Measurements from ENCODE around the gene NKAIN2.

Gene NKAIN2

DNA sequence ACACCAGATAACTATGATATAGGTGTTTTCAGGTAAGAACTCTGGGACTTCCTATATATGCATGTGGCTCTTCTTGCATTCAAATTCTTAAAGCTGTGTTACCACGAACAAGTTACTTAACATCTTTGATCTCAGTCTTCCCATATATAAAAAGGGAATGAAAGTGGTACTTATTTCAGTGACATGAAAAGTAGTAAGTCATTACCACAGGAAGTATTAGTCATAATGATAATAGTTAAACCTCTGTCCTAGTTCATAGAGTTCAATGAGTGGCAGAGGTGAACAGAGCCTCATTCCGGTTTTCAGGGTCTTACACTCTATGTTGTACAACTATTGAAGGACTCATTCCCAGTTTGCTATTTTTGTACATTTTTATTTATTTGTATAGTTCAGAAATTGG is 237.0 kb downstream of the NKAIN2 start:
- no peak for DNase-seq

DNA sequence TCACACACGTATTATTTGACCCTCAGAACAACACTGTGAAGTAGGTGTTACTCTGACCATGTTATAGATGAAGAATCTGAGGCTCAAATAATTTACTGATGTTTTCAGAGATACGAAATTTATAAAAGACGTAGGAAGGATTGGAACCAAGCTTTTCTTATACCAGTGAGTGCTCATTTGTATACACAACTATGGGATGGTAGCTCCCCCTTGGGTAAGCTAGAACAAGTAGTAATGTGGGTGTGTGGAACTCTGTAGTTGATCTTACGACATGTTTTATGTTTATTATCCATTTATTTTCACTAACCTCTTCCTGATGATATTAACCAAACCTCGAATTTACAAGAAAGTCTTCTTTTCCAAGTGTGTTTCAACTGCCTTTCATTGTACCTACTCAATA is 248.5 kb downstream of the NKAIN2 start:
- DNase-seq: no peak

DNA sequence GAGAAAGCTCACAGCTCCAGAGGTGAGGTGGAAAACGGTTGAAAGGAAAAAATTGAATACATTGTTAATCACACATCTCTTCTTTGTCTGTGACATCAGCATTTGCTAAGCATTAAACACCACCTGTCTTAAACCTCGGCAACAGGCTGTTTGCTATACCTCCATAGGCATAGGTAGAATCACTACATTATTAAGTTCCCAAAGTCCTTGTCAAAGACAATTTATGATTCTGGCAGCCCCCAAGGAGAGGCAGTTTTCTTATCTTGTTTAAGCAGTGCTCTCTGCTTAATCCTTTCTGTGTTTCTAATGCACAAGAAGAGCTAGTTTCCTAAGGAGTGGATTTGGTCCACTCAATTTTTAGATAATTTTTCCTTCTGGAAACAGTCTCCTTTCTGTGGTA is 249.7 kb downstream of the NKAIN2 start:
- no peak for DNase-seq

DNA sequence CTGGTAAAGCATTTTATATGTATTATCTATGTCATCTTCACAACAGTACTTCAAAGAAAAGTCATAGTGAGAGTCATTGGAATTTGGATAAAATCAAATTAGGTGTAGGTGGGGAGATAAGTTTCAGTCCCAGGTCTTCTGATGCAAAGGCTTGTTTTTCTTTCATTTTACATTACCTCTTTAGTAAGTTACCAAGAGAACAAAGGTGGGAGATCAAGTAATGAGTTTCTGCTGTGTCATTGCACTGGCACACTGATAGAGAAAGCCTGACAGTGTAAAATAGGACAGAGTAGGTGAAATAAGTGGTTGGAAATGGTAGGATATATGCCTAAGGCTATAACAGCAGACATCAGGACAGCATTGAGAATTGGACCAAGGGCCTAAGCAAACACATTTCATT is 250.4 kb downstream of the NKAIN2 start:
- DNase-seq: no peak

DNA sequence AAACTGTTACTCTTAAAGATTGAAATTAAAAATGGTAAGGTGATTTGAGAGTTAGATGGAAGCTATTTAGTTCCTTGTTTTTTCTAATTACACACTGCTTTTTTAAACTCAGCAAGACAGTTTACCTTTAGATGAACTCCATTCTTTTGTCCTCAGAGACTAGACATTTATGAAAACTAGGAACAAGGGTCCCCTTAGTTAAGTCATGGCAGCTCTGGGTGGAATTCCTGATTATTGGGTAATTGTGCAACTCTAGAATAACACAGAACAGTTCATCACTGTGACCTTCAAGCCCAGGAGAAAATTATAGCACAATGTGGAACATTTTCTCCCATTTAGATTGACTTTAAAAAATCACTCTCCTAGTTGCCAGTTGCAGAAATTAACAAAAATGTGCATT is 251.7 kb downstream of the NKAIN2 start:
- no peak for DNase-seq

DNA sequence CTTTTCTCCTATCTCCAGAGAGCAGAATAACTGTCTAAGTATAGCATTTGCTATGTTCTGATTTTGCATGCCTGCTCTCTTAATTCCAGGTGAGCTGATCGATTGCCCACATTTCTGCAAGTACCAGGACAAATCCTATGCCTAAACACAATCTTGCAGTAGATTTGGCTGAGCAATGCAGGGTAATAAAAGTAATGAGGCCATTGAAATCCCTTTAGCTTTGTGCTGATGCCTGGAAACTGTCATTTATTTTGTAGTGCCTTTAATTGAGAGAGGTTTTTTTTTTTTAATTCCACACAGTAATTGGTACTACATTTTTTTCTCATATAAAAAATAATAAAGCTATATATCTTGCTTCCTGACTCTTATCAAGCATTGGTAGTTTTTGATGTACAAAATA is 252.3 kb downstream of the NKAIN2 start:
- DNase-seq: no peak

DNA sequence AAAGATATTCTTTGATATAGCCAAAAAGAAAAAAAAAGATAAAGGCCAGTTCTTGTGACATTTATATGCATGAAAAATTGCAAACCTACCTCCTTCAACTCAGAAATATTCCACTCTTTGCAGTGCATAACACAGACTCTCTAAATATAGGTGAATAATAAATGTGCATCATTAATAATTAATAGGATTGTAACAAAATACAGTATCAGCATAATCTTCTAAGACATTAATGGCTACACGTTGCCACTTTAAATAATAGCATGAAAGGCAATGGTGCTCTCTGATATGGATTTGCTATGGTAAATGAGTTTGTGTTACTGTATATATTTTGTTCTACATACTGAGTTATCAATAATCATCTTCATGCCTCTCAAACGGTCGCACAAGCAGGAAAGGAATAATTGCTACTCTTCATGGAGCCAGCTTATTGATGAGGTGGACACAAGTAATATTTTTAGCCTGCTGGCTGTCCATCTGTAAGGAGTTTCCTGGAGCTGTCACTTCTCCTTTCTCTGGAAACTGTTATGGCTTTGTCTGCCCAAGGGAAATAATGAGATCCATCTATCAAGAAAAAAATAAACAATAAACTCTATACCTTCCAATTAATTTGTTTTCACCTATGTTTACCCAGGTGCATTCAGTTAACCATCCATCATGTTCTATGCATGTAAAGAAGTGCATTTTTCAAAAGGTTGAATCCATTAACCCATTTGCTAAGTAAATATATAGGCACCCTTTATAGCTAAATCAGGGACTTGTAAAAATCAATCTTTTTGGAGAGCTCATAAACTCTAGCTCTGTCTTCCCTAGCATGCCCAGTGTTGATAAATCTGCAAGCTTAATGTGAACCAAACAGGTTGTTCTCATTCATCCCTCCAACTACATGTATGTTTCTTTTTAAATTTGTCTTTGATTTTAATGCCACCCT is 253.0 kb downstream of the NKAIN2 start:
- DNase-seq: no peak

DNA sequence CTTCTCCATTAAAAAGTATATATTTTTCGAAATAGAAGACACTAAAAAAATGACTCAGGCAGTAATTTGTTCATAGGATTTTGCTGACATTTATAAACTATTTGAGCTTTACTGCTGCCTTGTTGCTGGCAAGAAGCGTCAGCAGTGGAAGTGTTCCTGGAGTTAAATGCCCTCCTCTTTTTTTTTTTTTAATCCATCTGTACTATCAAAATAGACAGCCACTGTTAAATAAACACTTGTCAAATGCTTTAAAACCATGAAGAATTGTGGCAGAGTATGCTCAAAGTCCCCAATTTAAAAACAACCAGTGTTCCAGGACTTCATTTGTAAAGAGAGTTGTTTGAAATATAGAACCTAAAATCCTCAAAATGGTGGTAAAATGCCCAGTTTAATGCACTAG is 253.8 kb downstream of the NKAIN2 start:
- no peak for DNase-seq

DNA sequence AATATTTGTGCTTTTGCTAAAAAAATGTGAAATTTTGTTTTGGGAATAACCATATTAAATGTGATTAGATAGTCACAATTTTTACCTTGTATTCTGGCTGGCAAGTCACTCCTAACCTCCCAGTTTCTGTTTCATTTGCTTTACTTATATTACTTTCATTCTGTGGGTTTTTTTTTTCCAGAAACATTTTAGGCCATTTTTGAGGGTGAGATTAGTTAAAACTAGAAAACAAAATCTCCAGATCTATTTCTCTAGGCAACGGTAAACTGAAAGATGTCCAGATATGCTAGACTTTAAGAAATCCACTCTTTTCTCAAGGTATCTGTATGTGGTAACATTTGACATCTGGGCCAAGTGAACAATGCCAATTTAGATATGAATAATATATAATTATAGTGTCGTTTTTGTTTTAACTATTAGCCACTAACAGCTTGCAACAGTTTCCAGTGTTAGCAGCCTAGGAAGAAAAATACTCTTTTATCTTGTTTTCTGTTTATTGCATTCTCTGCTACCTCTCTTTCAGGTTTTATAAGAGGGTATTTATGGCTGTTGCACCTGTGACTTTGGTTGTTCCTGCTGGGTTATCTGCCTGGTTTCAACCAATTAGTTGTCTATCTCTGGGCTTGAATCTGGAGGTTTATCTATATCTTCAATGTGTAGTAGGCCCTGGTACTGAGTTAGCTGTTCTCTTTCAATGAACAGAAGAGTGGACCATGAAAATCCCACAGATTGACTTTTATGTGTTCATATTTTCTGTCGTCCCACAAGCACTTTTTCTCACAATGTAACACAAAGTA is 260.9 kb downstream of the NKAIN2 start:
- DNase-seq: no peak

DNA sequence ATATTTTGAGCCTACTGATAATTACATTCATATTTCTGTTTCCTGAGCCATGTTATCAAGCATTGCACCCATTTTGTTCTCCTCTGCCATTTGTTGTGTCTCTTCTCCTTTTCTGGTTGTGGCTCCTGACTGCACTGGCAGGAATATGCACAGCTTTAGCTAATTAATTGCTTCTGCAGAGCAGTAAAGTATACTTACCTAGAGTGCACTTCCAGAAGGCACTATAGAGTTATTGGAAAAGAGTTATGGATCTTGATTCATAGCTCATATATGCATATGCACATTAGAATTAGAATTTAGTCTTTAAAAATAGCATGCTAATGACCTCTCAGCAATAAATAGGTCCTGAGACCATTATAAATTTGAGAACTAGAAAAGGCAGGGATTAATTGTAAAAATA is 262.6 kb downstream of the NKAIN2 start:
- no peak for DNase-seq

DNA sequence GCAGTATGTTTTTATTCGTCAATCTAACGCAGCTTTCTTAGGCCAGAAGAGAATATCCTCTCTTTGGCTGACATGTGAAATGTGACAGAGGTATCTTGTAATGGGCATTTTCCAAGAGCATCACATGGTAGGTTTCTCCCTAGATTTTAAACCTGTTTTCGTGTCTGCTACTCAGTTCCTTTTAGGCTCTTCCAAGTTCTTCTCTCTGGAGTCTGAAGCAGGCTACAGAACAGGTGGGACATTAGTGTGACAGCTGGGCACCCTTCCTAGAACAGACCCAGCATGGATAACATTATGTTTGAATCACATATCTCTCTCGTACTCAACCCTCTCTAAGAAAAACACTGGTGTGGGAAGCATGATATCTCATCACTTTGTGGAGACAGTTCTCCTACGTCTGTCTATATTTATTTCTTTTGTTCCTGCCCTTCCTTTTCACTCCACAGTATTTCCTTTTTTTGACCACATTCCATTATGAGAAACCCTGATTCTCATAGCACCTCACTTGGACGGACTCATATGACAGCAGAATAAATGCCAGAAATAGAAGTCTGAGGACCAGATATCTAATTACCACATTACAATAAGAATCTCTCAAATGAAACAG is 263.4 kb downstream of the NKAIN2 start:
- no peak for DNase-seq

DNA sequence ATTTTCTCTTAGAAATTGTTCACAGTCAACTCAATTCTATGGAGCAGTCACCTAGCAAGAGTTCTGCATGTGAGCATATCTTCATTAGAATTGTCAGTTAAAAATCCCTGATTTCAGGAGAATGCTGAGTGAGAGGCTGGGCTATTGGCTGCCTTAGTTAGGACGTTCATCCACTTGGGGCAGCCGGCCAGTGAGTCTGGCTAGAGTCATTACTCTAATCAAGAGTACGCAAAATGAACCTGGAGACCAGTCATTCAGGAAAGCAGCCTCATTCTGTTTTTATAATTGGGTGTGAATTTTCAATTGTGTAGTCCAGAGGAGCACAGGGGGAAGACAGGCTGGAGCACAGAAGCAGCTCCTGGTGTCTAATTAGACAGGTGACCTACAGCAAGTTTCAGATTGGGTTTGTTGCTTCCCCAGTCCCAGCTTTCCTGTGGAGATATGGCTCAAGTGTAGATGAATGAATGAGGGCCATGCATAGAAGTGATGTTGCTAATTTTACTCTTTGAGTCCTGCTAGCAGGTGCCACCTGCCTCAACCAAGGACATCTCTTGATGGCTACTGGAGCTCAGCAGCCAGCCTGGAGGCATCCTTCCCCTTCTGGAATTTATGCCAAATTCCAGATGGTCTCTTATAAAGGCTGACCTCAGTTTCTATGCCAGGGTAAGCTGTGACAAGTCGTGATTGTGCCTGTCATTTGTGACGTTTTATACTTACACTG is 265.7 kb downstream of the NKAIN2 start:
- no peak for DNase-seq

DNA sequence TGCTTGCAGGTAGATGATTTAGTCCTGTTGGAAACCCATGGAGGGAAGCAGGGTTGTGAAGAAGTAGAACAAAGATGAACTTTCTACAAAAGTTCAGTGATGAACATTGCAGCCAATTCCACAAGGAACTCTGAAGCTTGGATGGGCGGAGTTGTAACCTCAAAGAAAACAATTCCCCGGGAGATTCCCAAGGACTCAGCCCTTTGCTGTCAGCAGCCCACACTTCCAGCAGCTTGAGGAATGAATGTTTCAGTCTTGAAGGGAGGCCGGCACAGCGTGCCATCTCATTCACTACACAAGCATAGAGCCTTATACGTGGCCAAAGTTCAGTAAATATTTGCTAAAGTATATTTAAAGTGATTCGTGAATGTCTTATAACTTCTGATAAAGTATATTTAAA is 269.4 kb downstream of the NKAIN2 start:
- DNase-seq: no peak

DNA sequence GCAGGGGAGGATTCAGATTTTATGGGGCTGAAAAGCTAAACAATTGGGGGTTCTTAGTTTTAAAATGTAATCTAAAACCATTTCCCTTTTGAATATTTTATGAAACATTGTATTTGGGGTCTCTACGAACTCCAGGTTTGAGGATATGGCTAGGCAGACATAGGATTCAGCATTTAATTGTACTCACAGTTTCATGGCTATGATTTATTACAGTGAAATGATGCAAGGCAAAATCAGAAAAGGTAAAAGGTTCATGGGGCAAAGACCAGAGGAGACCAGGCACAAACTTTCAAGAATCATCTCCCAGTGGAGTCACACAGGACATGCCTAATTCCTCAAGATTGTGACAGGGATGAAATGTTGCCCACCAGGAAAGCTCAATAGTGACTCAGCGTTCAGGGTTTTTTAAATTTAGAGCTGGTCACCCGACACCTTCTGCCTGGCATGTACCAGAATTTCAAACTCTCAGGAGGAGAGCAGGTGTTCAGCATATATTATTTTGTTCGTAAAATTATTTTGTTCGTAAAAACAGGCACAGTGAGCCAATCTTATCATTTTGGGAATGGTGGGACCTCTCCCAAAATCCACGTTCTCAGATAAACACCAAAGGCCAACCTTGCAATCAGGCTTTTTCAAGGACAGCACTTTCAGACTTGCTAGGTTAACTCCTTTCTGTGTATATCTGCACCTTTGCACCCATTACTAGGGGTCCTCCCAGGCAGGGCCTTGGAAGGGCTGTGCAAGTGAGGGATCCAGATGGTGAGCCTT is 270.3 kb downstream of the NKAIN2 start:
- DNase-seq: no peak

DNA sequence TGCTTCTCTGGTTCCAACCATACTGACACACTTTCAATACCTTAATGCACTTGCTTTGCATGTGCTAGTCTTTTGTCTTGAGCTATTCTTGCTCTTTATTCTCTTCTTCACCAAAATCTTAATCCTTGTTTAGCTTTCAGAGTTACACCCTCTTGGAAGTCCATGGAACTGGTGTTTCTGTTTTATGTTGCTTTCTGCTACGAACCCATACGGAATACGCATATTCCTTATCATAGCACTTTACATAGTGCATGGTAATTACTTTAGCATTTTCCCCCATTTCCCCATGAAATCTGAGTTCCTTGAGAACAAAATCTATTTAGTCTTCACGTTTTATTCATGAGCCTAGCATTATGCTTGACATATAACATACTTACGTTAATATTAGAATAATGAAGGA is 270.9 kb downstream of the NKAIN2 start:
- DNase-seq: no peak

DNA sequence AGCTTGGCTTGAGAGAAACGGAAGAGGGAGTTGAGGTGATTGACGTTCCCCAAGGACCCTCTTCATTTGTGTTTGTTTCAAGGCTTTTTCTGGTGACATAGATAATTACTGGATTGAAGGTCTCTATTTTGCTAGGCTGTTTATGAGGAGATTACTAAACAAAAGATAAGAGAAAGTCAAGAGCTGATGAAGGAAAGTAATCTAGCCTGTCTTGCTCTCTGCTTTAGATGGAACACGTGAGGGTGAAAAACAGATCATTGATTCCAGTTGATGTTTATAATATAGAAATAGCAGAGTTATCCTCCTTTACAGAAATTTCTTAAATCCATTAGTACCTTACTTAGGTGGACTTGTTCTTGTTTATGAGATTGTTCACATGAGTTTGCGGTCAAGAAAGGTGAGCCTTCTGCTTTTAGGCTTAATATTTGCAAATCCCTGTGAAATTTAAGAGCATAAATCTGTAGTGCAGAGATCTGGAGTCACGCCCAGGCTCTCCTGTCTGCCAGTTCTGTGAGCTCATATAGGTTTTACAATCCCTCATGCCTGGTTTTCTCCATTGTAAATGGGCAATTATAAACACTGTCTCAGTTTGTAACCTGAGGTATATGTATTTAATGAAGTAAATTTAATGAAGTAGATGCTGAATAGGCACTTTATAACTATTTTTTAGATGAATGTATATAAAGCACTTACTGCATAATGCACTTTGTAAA is 272.8 kb downstream of the NKAIN2 start:
- DNase-seq: no peak

DNA sequence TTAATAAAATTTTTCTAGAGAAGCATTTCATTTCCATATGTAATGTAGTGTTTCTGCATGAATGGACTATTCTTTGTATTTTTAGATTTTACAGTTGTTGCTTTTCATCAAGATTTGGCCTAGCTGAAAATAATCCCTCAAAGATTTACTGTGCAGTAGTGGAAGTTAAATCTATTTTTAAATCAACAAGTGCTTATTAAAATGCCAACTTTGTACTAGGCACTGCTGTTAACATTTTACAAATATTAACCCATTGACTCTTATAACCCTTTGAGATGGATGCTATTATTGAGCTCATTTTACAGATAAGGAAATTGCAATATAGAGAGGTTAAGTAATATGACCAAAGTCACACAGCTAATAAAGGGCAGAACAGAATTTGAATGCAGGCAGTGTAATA is 274.5 kb downstream of the NKAIN2 start:
- DNase-seq: no peak

DNA sequence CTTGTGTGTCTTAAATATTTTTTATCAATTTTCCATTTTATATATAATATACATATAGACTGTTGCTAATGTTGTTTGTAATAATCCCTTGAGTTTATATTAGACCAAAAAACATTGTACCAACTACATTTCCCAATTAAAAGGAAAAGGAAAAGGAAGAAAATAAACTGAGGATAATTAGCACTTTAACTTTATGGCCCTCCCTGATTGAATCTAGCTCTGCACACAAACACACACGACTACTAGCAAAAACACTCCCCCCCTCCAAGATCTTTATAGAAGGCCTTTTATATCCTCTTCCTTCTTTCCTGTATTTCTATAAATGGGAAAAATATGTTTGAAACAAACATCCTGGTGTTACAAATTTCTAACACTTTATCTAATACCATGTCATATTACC is 276.8 kb downstream of the NKAIN2 start:
- no peak for DNase-seq

DNA sequence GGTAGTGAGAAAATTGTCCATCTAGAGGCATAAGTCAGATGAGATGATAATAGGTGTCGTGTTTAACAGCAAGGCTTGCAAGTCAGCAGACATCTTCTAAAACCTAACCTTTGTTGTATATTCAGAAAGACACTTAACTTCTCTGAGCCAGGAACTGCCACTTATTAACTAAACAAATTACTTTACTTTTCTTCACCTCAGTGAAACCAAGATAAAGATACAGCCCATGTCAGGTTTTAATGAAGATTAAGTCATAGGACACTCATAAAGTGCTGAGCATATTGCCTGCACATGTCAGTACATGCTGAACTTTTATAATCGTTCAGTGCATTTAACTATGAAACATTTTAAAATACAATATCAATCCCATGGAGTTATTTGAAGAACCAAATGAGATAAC is 286.8 kb downstream of the NKAIN2 start:
- DNase-seq: no peak

DNA sequence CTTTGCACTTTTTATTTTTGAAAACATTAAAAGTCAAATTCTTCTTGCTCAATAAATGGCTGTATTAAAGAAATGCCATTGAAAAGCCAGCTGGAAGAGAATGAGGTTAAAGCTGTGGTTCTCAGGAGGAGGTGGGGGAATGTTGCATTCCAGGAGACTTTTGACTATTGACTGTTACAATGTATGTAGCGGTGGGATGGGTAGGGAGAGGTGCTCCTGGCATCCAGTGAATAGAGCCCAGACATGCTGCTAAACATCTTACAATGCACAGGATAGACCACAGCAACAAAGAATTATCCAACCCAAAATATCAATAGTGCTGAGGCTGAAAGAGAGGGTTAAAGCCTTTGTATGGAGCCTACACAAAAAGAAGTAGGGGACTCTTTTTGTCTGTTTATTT is 295.9 kb downstream of the NKAIN2 start:
- no peak for DNase-seq

DNA sequence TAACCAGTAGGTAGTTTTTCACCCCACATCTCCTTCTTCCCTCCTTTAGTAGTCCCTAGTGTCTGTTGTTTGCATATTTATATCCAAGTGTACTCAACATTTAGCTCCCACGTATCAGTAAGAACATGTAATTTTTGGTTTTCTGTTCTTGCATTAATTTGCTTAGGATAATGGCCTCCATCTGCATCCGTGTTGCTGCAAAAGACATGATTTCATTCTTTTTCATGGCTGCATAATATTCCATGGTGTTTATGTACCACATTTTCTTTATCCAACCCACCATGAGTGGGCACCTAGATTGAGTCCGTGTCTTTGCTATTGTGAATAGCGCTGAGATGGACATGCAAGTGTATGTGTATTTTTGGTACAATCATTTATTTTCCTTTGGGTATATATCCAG is 306.8 kb downstream of the NKAIN2 start:
- DNase-seq: no peak

DNA sequence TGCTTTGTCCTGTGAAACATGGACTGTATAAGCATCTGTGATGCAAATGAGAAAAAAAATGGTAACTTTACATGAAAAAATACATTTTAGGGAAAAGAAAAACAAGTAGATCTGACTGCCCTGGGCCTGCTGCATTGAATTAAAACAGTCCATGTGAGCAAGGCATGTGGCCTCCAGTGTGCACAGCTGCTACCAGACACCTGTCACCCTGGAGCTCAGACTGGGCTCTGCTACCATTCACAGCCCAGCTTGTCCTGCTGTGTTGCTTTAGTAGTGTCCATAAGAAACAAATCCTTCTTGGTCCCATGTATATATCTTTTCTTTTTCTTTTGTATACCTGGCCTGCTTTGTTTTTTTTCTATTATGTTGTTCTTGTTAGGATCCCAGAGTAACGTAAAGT is 315.9 kb downstream of the NKAIN2 start:
- DNase-seq: no peak
